CD4-positive, CD25-positive, alpha-beta regulatory T cell (primary cell): ENCODE data around the gene GRAMD4. TPM values are rescaled to one million over a fixed set of nuclear protein-coding genes. Genes with fewer than 3 reads are reported as not detected.

Source experiments
- ATAC-seq, 2 donors: fragments of 150-1000 bp; cut with Tn5 transposase; one replicate each; pipeline ENCODE4 v1.10.0; 2021; ENCODE audit warnings: low read depth in 2 of 2, moderate number of reproducible peaks in 2 of 2, moderate library complexity in 1 of 2
- DNase-seq, 3 donors: peaks; one replicate each; pipeline versions ENCODE4 v3.0.0 to v3.0.0-alpha.2; 2012 to 2022; ENCODE audit warnings: mixed read lengths in 1 of 3
- H3K27ac ChIP-seq: one replicate; pipeline ENCODE4 v1.7.0; 2013; ENCODE audit warnings: mild to moderate bottlenecking, low read length; ENCODE audit not compliant: insufficient read depth, poor library complexity, severe bottlenecking
- H3K27me3 ChIP-seq: one replicate; pipeline ENCODE4 v1.7.0; 2013; ENCODE audit warnings: low read length; ENCODE audit not compliant: control insufficient read depth, insufficient read depth
- H3K36me3 ChIP-seq: one replicate; pipeline ENCODE4 v1.7.0; 2013; ENCODE audit warnings: mild to moderate bottlenecking, low read length, moderate library complexity; ENCODE audit not compliant: control insufficient read depth, insufficient read depth
- H3K4me1 ChIP-seq: 2 replicates; pipeline ENCODE4 v1.7.0; 2013; ENCODE audit warnings: mild to moderate bottlenecking, low read length; ENCODE audit not compliant: insufficient read depth, control insufficient read depth, poor library complexity, severe bottlenecking
- H3K4me3 ChIP-seq: one replicate; pipeline ENCODE4 v1.7.0; 2013; ENCODE audit warnings: low read depth, mild to moderate bottlenecking, low read length, moderate library complexity
- H3K9me3 ChIP-seq, 2 experiments: 1 replicate in 1 of 2; 2 replicates in 1 of 2; pipeline ENCODE4 v1.7.0; 2013; ENCODE audit warnings: low read length in 2 of 2, mild to moderate bottlenecking in 1 of 2, moderate library complexity in 1 of 2; ENCODE audit not compliant: control insufficient read depth in 2 of 2
- H3K27ac Mint-ChIP-seq, 3 donors: one replicate each; pipeline ENCODE4 v1.8.0; 2020 to 2022; ENCODE audit warnings: mild to moderate bottlenecking in 3 of 3, mixed read lengths in 3 of 3, moderate library complexity in 2 of 3
- H3K27me3 Mint-ChIP-seq: one replicate; pipeline ENCODE4 v1.8.0; 2022; ENCODE audit warnings: mild to moderate bottlenecking, mixed read lengths
- H3K36me3 Mint-ChIP-seq: one replicate; pipeline ENCODE4 v1.8.0; 2020; ENCODE audit warnings: mixed read lengths
- H3K4me1 Mint-ChIP-seq, 4 donors: one replicate each; pipeline ENCODE4 v1.8.0; 2020 to 2022; ENCODE audit warnings: mixed read lengths in 4 of 4, mild to moderate bottlenecking in 1 of 4
- H3K4me3 Mint-ChIP-seq, 4 donors: one replicate each; pipeline ENCODE4 v1.8.0; 2020 to 2022; ENCODE audit warnings: mild to moderate bottlenecking in 4 of 4, mixed read lengths in 4 of 4, moderate library complexity in 3 of 4
- H3K9me3 Mint-ChIP-seq, 7 donors: one replicate each; pipeline ENCODE4 v1.8.0; 2020 to 2022; ENCODE audit warnings: mixed read lengths in 7 of 7, mild to moderate bottlenecking in 3 of 7, moderate library complexity in 2 of 7
- polyA plus RNA-seq, 4 donors: library from polyadenylated mRNA; unstranded; fragments of 300-500 nt; fragmentation: Illumina TruSeq; gene quantifications; one replicate each; pipeline ENCODE4 v1.2.3, GENCODE V29; 2021
- total RNA-seq: library from RNA; stranded (reverse); gene quantifications from one replicate; pipeline ENCODE4 v1.2.3, GENCODE V29; 2022

GRAMD4 gene
- total and polyA plus RNA-seq, 5 donors from 2014 or later = 7.0 to 43.6 (median 7.5) TPM

GRCh38 chr22:46586531-46587011 lies 33.6 kb upstream of the GRAMD4 start:
- no peak overlapping the region for H3K27ac ChIP-seq
- peaks cover 0 to 39% (median 20%) of the 10 kb centered on the region in 4 donors for H3K4me1 Mint-ChIP-seq
- H3K4me1 ChIP-seq = peaks cover 22% of the 10 kb centered on the region

GRCh38 chr22:46587061-46587460 lies 33.1 kb upstream of the GRAMD4 start:
- peak overlapping the region; percentile 48 to 94 (median 93) for H3K27ac Mint-ChIP-seq
- peak overlapping the region; percentile 24 for H3K4me3 ChIP-seq
- H3K4me3 Mint-ChIP-seq = peak overlapping the region; percentile 43 to 90 (median 82)
- H3K27me3 Mint-ChIP-seq = no peaks in the 10 kb centered on the region
- H3K36me3 ChIP-seq = no peaks in the 10 kb centered on the region
- H3K36me3 Mint-ChIP-seq = no peaks in the 10 kb centered on the region
- peaks cover 23% of the 10 kb centered on the region for H3K4me1 ChIP-seq
- ATAC-seq = no peak
- H3K9me3 Mint-ChIP-seq = no peaks in the 10 kb centered on the region
- H3K27me3 ChIP-seq = no peaks in the 10 kb centered on the region
- peaks cover 0 to 38% (median 20%) of the 10 kb centered on the region in 4 donors for H3K4me1 Mint-ChIP-seq
- peak in 1 of 3 donors; percentile 56 for DNase-seq
- H3K27ac ChIP-seq = peak overlapping the region; percentile 41
- H3K9me3 ChIP-seq = no peaks in the 10 kb centered on the region

More at GRCh38 chr22:46586531-46587011, 33.6 kb upstream of the GRAMD4 start:
- H3K4me3 Mint-ChIP-seq = peak overlapping the region in 2 of 4 donors; percentile 78 to 86
- no peak for DNase-seq
- Histone ChIP-seq H3K9me3 (no peaks in the 10 kb centered on the region), H3K27me3 (no peaks in the 10 kb centered on the region), H3K36me3 (no peaks in the 10 kb centered on the region), H3K4me3 (no peak overlapping the region)
- no peaks in the 10 kb centered on the region for H3K36me3 Mint-ChIP-seq
- no peaks in the 10 kb centered on the region for H3K27me3 Mint-ChIP-seq
- no peak for ATAC-seq
- H3K9me3 Mint-ChIP-seq = no peaks in the 10 kb centered on the region
- peak overlapping the region; percentile 48 to 94 (median 93) for H3K27ac Mint-ChIP-seq

- peaks cover 30% of the 10 kb centered on the region for H3K4me1 ChIP-seq
- peaks cover 4 to 40% (median 25%) of the 10 kb centered on the region in 4 donors for H3K4me1 Mint-ChIP-seq
- H3K27me3 Mint-ChIP-seq = no peaks in the 10 kb centered on the region
- no peaks in the 10 kb centered on the region for H3K9me3 ChIP-seq
- H3K27ac ChIP-seq = peak overlapping the region; percentile 41
- peak overlapping the region; percentile 43 to 90 (median 82) for H3K4me3 Mint-ChIP-seq
- no peaks in the 10 kb centered on the region for H3K27me3 ChIP-seq
- peak in 2 of 3 donors; percentile 34 to 80 for DNase-seq
- peak; percentile 67 to 71 for ATAC-seq
- no peaks in the 10 kb centered on the region for H3K36me3 Mint-ChIP-seq
- peak overlapping the region in 2 of 3 donors; percentile 93 to 94 for H3K27ac Mint-ChIP-seq
- H3K4me3 ChIP-seq = peak overlapping the region; percentile 37
- H3K36me3 ChIP-seq = no peaks in the 10 kb centered on the region
- no peaks in the 10 kb centered on the region for H3K9me3 Mint-ChIP-seq
These were observed 32.5 kb upstream of the GRAMD4 start for GRCh38 chr22:46587492-46588278.

- Histone ChIP-seq H3K36me3 (no peaks in the 10 kb centered on the region), H3K4me1 (peaks cover 31% of the 10 kb centered on the region), H3K9me3 (no peaks in the 10 kb centered on the region), H3K27ac (peak overlapping the region; percentile 41), H3K27me3 (no peaks in the 10 kb centered on the region), H3K4me3 (no peak overlapping the region)
- DNase-seq (no peak), ATAC-seq (no peak)
- H3K27me3 Mint-ChIP-seq = no peaks in the 10 kb centered on the region
- no peaks in the 10 kb centered on the region for H3K36me3 Mint-ChIP-seq
- peaks cover 6 to 44% (median 26%) of the 10 kb centered on the region in 4 donors for H3K4me1 Mint-ChIP-seq
- peak overlapping the region in 2 of 4 donors; percentile 68 to 75 for H3K4me3 Mint-ChIP-seq
- H3K27ac Mint-ChIP-seq = peak overlapping the region in 1 of 3 donors; percentile 94
- H3K9me3 Mint-ChIP-seq = no peaks in the 10 kb centered on the region
These were observed 31.7 kb upstream of the GRAMD4 start for GRCh38 chr22:46588279-46589140.

GRCh38 chr22:46589141-46589748 lies 30.9 kb upstream of the GRAMD4 start:
- Histone ChIP-seq H3K4me3 (no peak overlapping the region), H3K36me3 (no peaks in the 10 kb centered on the region), H3K9me3 (no peaks in the 10 kb centered on the region), H3K27me3 (no peaks in the 10 kb centered on the region), H3K4me1 (peaks cover 31% of the 10 kb centered on the region), H3K27ac (no peak overlapping the region)
- ATAC-seq (no peak), DNase-seq (no peak)
- Mint-ChIP-seq H3K36me3 (no peaks in the 10 kb centered on the region), H3K4me1 (peaks cover 6 to 48% (median 25%) of the 10 kb centered on the region in 4 donors), H3K27ac (peak overlapping the region in 1 of 3 donors; percentile 7), H3K27me3 (no peaks in the 10 kb centered on the region), H3K9me3 (no peaks in the 10 kb centered on the region), H3K4me3 (peak overlapping the region in 1 of 4 donors; percentile 24)

- DNase-seq (no peak), ATAC-seq (no peak)
- no peaks in the 10 kb centered on the region for H3K27me3 Mint-ChIP-seq
- H3K27ac Mint-ChIP-seq = no peak overlapping the region
- H3K4me3 Mint-ChIP-seq = no peak overlapping the region
- H3K36me3 Mint-ChIP-seq = no peaks in the 10 kb centered on the region
- Histone ChIP-seq H3K4me1 (peaks cover 31% of the 10 kb centered on the region), H3K27me3 (no peaks in the 10 kb centered on the region), H3K9me3 (no peaks in the 10 kb centered on the region), H3K36me3 (no peaks in the 10 kb centered on the region), H3K4me3 (no peak overlapping the region), H3K27ac (no peak overlapping the region)
- no peaks in the 10 kb centered on the region for H3K9me3 Mint-ChIP-seq
- H3K4me1 Mint-ChIP-seq = peaks cover 6 to 49% (median 25%) of the 10 kb centered on the region in 4 donors
These were observed 30.3 kb upstream of the GRAMD4 start for GRCh38 chr22:46589871-46590271.

GRCh38 chr22:46590334-46590733 lies 29.9 kb upstream of the GRAMD4 start:
- no peak for DNase-seq
- Histone ChIP-seq H3K27ac (no peak overlapping the region), H3K9me3 (no peaks in the 10 kb centered on the region), H3K27me3 (no peaks in the 10 kb centered on the region), H3K4me1 (peaks cover 31% of the 10 kb centered on the region), H3K4me3 (no peak overlapping the region), H3K36me3 (no peaks in the 10 kb centered on the region)
- H3K27ac Mint-ChIP-seq = no peak overlapping the region
- H3K27me3 Mint-ChIP-seq = no peaks in the 10 kb centered on the region
- H3K4me3 Mint-ChIP-seq = no peak overlapping the region
- no peaks in the 10 kb centered on the region for H3K36me3 Mint-ChIP-seq
- H3K9me3 Mint-ChIP-seq = no peaks in the 10 kb centered on the region
- ATAC-seq = no peak
- H3K4me1 Mint-ChIP-seq = peaks cover 6 to 51% (median 23%) of the 10 kb centered on the region in 4 donors
